CD8-positive, alpha-beta memory T cell (primary cell): ENCODE data around the gene STING1. TPM values are rescaled to one million over a fixed set of nuclear protein-coding genes. Genes with fewer than 3 reads are reported as not detected.
"Not testable (repeated sequence)": the region's sequence is repeated elsewhere in the genome, so short reads cannot be mapped to it uniquely, and the experiment has no call there.

Source experiments
- CTCF ChIA-PET: fragments of 350-600 bp; sonication (Branson Sonifier 250); formaldehyde crosslinking; loops from one replicate; lab custom pipeline; 2021; ENCODE audit warnings: antibody characterized with exemption; lab: Charles Lee
- POLR2A ChIA-PET: fragments of 350-600 bp; sonication (Branson Sonifier 250); formaldehyde crosslinking; loops from one replicate; lab custom pipeline; 2021; ENCODE audit warnings: antibody characterized with exemption; lab: Charles Lee
- DNase-seq, 5 donors: peaks; one replicate each; pipeline versions ENCODE4 v3.0.0 to v3.0.0-alpha.2; 2020 to 2022; ENCODE audit warnings: mixed read lengths in 1 of 5
- H3K27ac ChIP-seq: one replicate; pipeline ENCODE4 v1.7.0; 2013; ENCODE audit warnings: low read depth, mild to moderate bottlenecking, low read length, moderate library complexity
- H3K27me3 ChIP-seq: 2 replicates; pipeline ENCODE4 v1.7.0; 2013; ENCODE audit warnings: low read length, mild to moderate bottlenecking; ENCODE audit not compliant: insufficient read depth, poor library complexity, severe bottlenecking
- H3K36me3 ChIP-seq: 2 replicates; pipeline ENCODE4 v1.7.0; 2013; ENCODE audit warnings: mild to moderate bottlenecking, low read length, moderate library complexity; ENCODE audit not compliant: insufficient read depth
- H3K4me1 ChIP-seq: 2 replicates; pipeline ENCODE4 v1.7.0; 2013; ENCODE audit warnings: mild to moderate bottlenecking, low read length, moderate library complexity; ENCODE audit not compliant: insufficient read depth
- H3K4me3 ChIP-seq: 2 replicates; pipeline ENCODE4 v1.7.0; 2013; ENCODE audit warnings: mild to moderate bottlenecking, low read length
- H3K9me3 ChIP-seq: 2 replicates; pipeline ENCODE4 v1.7.0; 2013; ENCODE audit warnings: mild to moderate bottlenecking, low read length
- H3K27ac Mint-ChIP-seq, 8 donors: one replicate each; pipeline ENCODE4 v1.8.0; 2020 to 2021; ENCODE audit warnings: mixed read lengths in 8 of 8, mild to moderate bottlenecking in 6 of 8, inconsistent platforms in 3 of 8, moderate library complexity in 3 of 8
- H3K27me3 Mint-ChIP-seq, 2 donors: one replicate each; pipeline ENCODE4 v1.8.0; 2020 to 2021; ENCODE audit warnings: mixed read lengths in 2 of 2, mild to moderate bottlenecking in 1 of 2, moderate library complexity in 1 of 2
- H3K36me3 Mint-ChIP-seq, 3 donors: one replicate each; pipeline ENCODE4 v1.8.0; 2020 to 2021; ENCODE audit warnings: mixed read lengths in 3 of 3, inconsistent platforms in 1 of 3, mild to moderate bottlenecking in 1 of 3
- H3K4me1 Mint-ChIP-seq, 3 donors: one replicate each; pipeline ENCODE4 v1.8.0; 2020 to 2021; ENCODE audit warnings: mixed read lengths in 3 of 3, inconsistent platforms in 1 of 3, mild to moderate bottlenecking in 1 of 3
- H3K4me3 Mint-ChIP-seq, 7 donors: one replicate each; pipeline ENCODE4 v1.8.0; 2020 to 2021; ENCODE audit warnings: mixed read lengths in 7 of 7, mild to moderate bottlenecking in 6 of 7, moderate library complexity in 4 of 7, inconsistent platforms in 2 of 7
- H3K9me3 Mint-ChIP-seq, 5 donors: one replicate each; pipeline ENCODE4 v1.8.0; 2020 to 2022; ENCODE audit warnings: mixed read lengths in 5 of 5, mild to moderate bottlenecking in 3 of 5, moderate library complexity in 2 of 5, inconsistent platforms in 1 of 5
- polyA plus RNA-seq: library from polyadenylated mRNA; unstranded; fragments of 300-500 nt; fragmentation: Illumina TruSeq; gene quantifications from one replicate; pipeline ENCODE4 v1.2.3, GENCODE V29; 2021
- total RNA-seq, 2 experiments: library from RNA; stranded (reverse); gene quantifications; one replicate each; pipeline ENCODE4 v1.2.3, GENCODE V29; 2021

The STING1 gene
- total and polyA plus RNA-seq, 3 experiments from 2014 or later: 107 to 116 (median 109) TPM

- CTCF ChIA-PET: interaction anchor here (0.8 to 1.4 kb wide), 3 partner anchors 13 to 17 kb away, joined by 3 to 5 read pairs (median 3); partner anchors contain the start of gene STING1
- Histone ChIP-seq H3K36me3 (no peaks in the 10 kb centered on the region), H3K27me3 (no peaks in the 10 kb centered on the region), H3K9me3 (no peaks in the 10 kb centered on the region), H3K27ac (no peak overlapping the region), H3K4me1 (peaks cover 5% of the 10 kb centered on the region), H3K4me3 (no peak overlapping the region)
- H3K36me3 Mint-ChIP-seq: no peaks in the 10 kb centered on the region
- DNase-seq: no peak
- H3K4me1 Mint-ChIP-seq: peaks cover 0 to 15% (median 0%) of the 10 kb centered on the region in 3 donors
- POLR2A ChIA-PET: no interaction called here
- H3K4me3 Mint-ChIP-seq: no peak overlapping the region
- H3K9me3 Mint-ChIP-seq: no peaks in the 10 kb centered on the region
- no peak overlapping the region for H3K27ac Mint-ChIP-seq
- peaks cover 0 to 3% of the 10 kb centered on the region in 2 donors for H3K27me3 Mint-ChIP-seq
Measured at GRCh38 chr5:139495638-139496435, 13.3 kb upstream of the STING1 start.

GRCh38 chr5:139494832-139495231 is 12.3 kb upstream of the STING1 start:
- no peak overlapping the region for H3K27ac ChIP-seq
- no peak for DNase-seq

GRCh38 chr5:139494256-139494655 is 11.7 kb upstream of the STING1 start:
- POLR2A ChIA-PET: no interaction called here
- Histone ChIP-seq H3K4me3 (no peak overlapping the region), H3K27ac (no peak overlapping the region), H3K27me3 (no peaks in the 10 kb centered on the region), H3K4me1 (peaks cover 5% of the 10 kb centered on the region), H3K36me3 (no peaks in the 10 kb centered on the region), H3K9me3 (no peaks in the 10 kb centered on the region)
- Mint-ChIP-seq H3K36me3 (no peaks in the 10 kb centered on the region), H3K4me3 (no peak overlapping the region), H3K9me3 (no peaks in the 10 kb centered on the region), H3K27me3 (peaks cover 0 to 5% of the 10 kb centered on the region in 2 donors), H3K4me1 (peaks cover 0 to 15% (median 0%) of the 10 kb centered on the region in 3 donors), H3K27ac (no peak overlapping the region)
- no peak for DNase-seq
- CTCF ChIA-PET: interaction anchor here (0.8 to 1.5 kb wide), 3 partner anchors 13 to 49 kb away, joined by 3 read pairs; no protein-coding TSS in a partner anchor

More at GRCh38 chr5:139494832-139495231, 12.3 kb upstream of the STING1 start:
- no peaks in the 10 kb centered on the region for H3K36me3 ChIP-seq
- H3K27me3 ChIP-seq: no peaks in the 10 kb centered on the region
- ChIA-PET CTCF (interaction anchor here (0.6 to 1.5 kb wide), 5 partner anchors 13 to 49 kb away, joined by 3 to 5 read pairs (median 3); no protein-coding TSS in a partner anchor), POLR2A (no interaction called here)
- Mint-ChIP-seq H3K4me1 (peaks cover 0 to 15% (median 0%) of the 10 kb centered on the region in 3 donors), H3K9me3 (no peaks in the 10 kb centered on the region), H3K4me3 (no peak overlapping the region), H3K27me3 (peaks cover 0 to 5% of the 10 kb centered on the region in 2 donors), H3K36me3 (no peaks in the 10 kb centered on the region), H3K27ac (no peak overlapping the region)
- H3K4me1 ChIP-seq: peaks cover 5% of the 10 kb centered on the region
- no peak overlapping the region for H3K4me3 ChIP-seq
- H3K9me3 ChIP-seq: no peaks in the 10 kb centered on the region

- Mint-ChIP-seq H3K27me3 (peaks cover 0 to 5% of the 10 kb centered on the region in 2 donors), H3K9me3 (no peaks in the 10 kb centered on the region), H3K36me3 (no peaks in the 10 kb centered on the region), H3K4me1 (peaks cover 3 to 23% (median 9%) of the 10 kb centered on the region in 3 donors), H3K27ac (no peak overlapping the region), H3K4me3 (peak overlapping the region in 1 of 7 donors; percentile 6)
- Histone ChIP-seq H3K4me1 (peaks cover 11% of the 10 kb centered on the region), H3K27me3 (no peaks in the 10 kb centered on the region), H3K4me3 (no peak overlapping the region), H3K27ac (no peak overlapping the region), H3K36me3 (no peaks in the 10 kb centered on the region), H3K9me3 (no peaks in the 10 kb centered on the region)
- no peak for DNase-seq
- ChIA-PET CTCF (no interaction called here), POLR2A (no interaction called here)
Measured at GRCh38 chr5:139492700-139493192, 10.2 kb upstream of the STING1 start.

GRCh38 chr5:139488260-139488659 is 5.7 kb upstream of the STING1 start:
- no peaks in the 10 kb centered on the region for H3K36me3 Mint-ChIP-seq
- Histone ChIP-seq H3K27ac (no peak overlapping the region), H3K36me3 (no peaks in the 10 kb centered on the region), H3K9me3 (no peaks in the 10 kb centered on the region), H3K27me3 (no peaks in the 10 kb centered on the region), H3K4me1 (peaks cover 11% of the 10 kb centered on the region), H3K4me3 (no peak overlapping the region)
- H3K4me1 Mint-ChIP-seq: peaks cover 3 to 16% (median 16%) of the 10 kb centered on the region in 3 donors
- peak overlapping the region in 1 of 7 donors; percentile 34 for H3K4me3 Mint-ChIP-seq
- DNase-seq: no peak
- H3K27me3 Mint-ChIP-seq: peaks cover 0 to 2% of the 10 kb centered on the region in 2 donors
- no peaks in the 10 kb centered on the region for H3K9me3 Mint-ChIP-seq
- POLR2A ChIA-PET: no interaction called here
- CTCF ChIA-PET: interaction anchor here (1.1 kb wide), 1 partner anchor 29 kb away, joined by 3 read pairs; no protein-coding TSS in a partner anchor
- peak overlapping the region in 2 of 8 donors; percentile 68 to 77 for H3K27ac Mint-ChIP-seq

- peaks cover 0 to 2% of the 10 kb centered on the region in 2 donors for H3K27me3 Mint-ChIP-seq
- CTCF ChIA-PET: no interaction called here
- Histone ChIP-seq H3K36me3 (no peaks in the 10 kb centered on the region), H3K4me1 (peaks cover 23% of the 10 kb centered on the region), H3K27me3 (no peaks in the 10 kb centered on the region), H3K9me3 (no peaks in the 10 kb centered on the region), H3K27ac (no peak overlapping the region), H3K4me3 (no peak overlapping the region)
- H3K36me3 Mint-ChIP-seq: peaks cover 0 to 4% (median 0%) of the 10 kb centered on the region in 3 donors
- no peak overlapping the region for H3K27ac Mint-ChIP-seq
- H3K4me1 Mint-ChIP-seq: peaks cover 16 to 29% (median 26%) of the 10 kb centered on the region in 3 donors
- no peaks in the 10 kb centered on the region for H3K9me3 Mint-ChIP-seq
- DNase-seq: no peak
- POLR2A ChIA-PET: interaction anchor here (0.6 to 0.7 kb wide), 2 partner anchors 24 to 28 kb away, joined by 3 to 6 read pairs; no protein-coding TSS in a partner anchor
- no peak overlapping the region for H3K4me3 Mint-ChIP-seq
Measured at GRCh38 chr5:139486201-139486600, 3.6 kb upstream of the STING1 start.

GRCh38 chr5:139482890-139483208 is 291 bp upstream of the STING1 start:
- ChIA-PET POLR2A (interaction anchor here (0.6 to 2.3 kb wide), 10 partner anchors 12 to 228 kb away, joined by 3 to 18 read pairs (median 4); partner anchors contain the start of genes DNAJC18, ECSCR, SMIM33 and SPATA24), CTCF (interaction anchor here (0.7 to 3.1 kb wide), 12 partner anchors 14 to 62 kb away, joined by 3 to 26 read pairs (median 4); partner anchors contain the start of gene DNAJC18)
- Mint-ChIP-seq H3K4me3 (peak overlapping the region; percentile 86 to 90 (median 88)), H3K36me3 (peaks cover 0 to 28% (median 4%) of the 10 kb centered on the region in 3 donors), H3K4me1 (peaks cover 28 to 46% (median 45%) of the 10 kb centered on the region in 3 donors), H3K27ac (peak overlapping the region; percentile 85 to 98 (median 90))
- not testable (repeated sequence) for H3K27me3 Mint-ChIP-seq, H3K9me3 Mint-ChIP-seq, H3K9me3 ChIP-seq, DNase-seq, H3K27me3 ChIP-seq
- Histone ChIP-seq H3K36me3 (peaks cover 20% of the 10 kb centered on the region), H3K4me1 (peaks cover 47% of the 10 kb centered on the region), H3K4me3 (peak overlapping the region; percentile 94), H3K27ac (peak overlapping the region; percentile 82)
